GM23248 (cell line): ENCODE measurements around the gene SLIT3. TPM values are rescaled to one million over a fixed set of nuclear protein-coding genes. Genes with fewer than 3 reads are reported as not detected.

Experiments used
- DNase-seq: peaks from one replicate; pipeline ENCODE4 v3.0.0-alpha.2; 2015
- H2AFZ ChIP-seq: fragments of 200-600 bp; sonication (generic); 2 replicates; pipeline ENCODE4 v1.6.1; 2016; ENCODE audit warnings: antibody characterized with exemption
- H3F3A ChIP-seq: fragments of 200-600 bp; sonication (generic); 2 replicates; pipeline ENCODE4 v1.6.1; 2016; ENCODE audit warnings: mild to moderate bottlenecking, antibody characterized with exemption, mixed run types; ENCODE audit not compliant: insufficient read depth
- H3K27ac ChIP-seq: fragments of 200-600 bp; sonication (generic); 2 replicates; pipeline ENCODE4 v1.5.1; 2016; ENCODE audit warnings: mild to moderate bottlenecking
- H3K27me3 ChIP-seq: fragments of 200-600 bp; sonication (generic); replicated peaks from 2 replicates; pipeline ENCODE4 v1.6.1; 2016; ENCODE audit warnings: mild to moderate bottlenecking; ENCODE audit not compliant: insufficient read depth
- H3K36me3 ChIP-seq: fragments of 200-600 bp; sonication (generic); 2 replicates; pipeline ENCODE4 v1.6.1; 2016; ENCODE audit warnings: low read depth, mild to moderate bottlenecking
- H3K4me1 ChIP-seq: fragments of 200-600 bp; sonication (generic); 2 replicates; pipeline ENCODE4 v1.6.1; 2016; ENCODE audit warnings: mild to moderate bottlenecking; ENCODE audit not compliant: insufficient read depth
- H3K4me2 ChIP-seq: fragments of 200-600 bp; sonication (generic); one replicate; pipeline ENCODE4 v1.6.1; 2016; ENCODE audit warnings: mild to moderate bottlenecking; ENCODE audit not compliant: unreplicated experiment
- H3K4me3 ChIP-seq: fragments of 200-600 bp; sonication (generic); 2 replicates; pipeline ENCODE4 v1.5.1; 2016; ENCODE audit warnings: mild to moderate bottlenecking
- H3K79me2 ChIP-seq: fragments of 200-600 bp; sonication (generic); 2 replicates; pipeline ENCODE4 v1.6.1; 2016; ENCODE audit warnings: mild to moderate bottlenecking; ENCODE audit not compliant: insufficient read depth
- H3K9ac ChIP-seq: fragments of 200-600 bp; sonication (generic); 2 replicates; pipeline ENCODE4 v1.6.1; 2016; ENCODE audit warnings: mild to moderate bottlenecking
- H3K9me2 ChIP-seq: fragments of 200-600 bp; sonication (generic); 2 replicates; pipeline ENCODE4 v1.6.1; 2016; ENCODE audit warnings: mixed run types, mild to moderate bottlenecking, moderate library complexity; ENCODE audit not compliant: insufficient read depth
- H3K9me3 ChIP-seq: fragments of 200-600 bp; sonication (generic); one replicate; pipeline ENCODE4 v1.6.1; 2017; ENCODE audit warnings: low read depth
- H4K20me1 ChIP-seq: fragments of 200-600 bp; sonication (generic); 2 replicates; pipeline ENCODE4 v1.6.0; 2016; ENCODE audit not compliant: insufficient read depth
- EZH2 ChIP-seq: fragments of 200-600 bp; sonication (generic); IDR thresholded peaks from 2 replicates; pipeline ENCODE4 v1.6.1; 2018; ENCODE audit warnings: antibody characterized with exemption, mild to moderate bottlenecking; ENCODE audit not compliant: insufficient read depth, poor library complexity, severe bottlenecking
- EZH2phosphoT487 ChIP-seq: fragments of 200-600 bp; sonication (generic); IDR thresholded peaks from 2 replicates; pipeline ENCODE4 v1.6.1; 2018; ENCODE audit warnings: antibody characterized with exemption, moderate library complexity, mild to moderate bottlenecking, low read depth; ENCODE audit not compliant: insufficient read depth
- WGBS, 2 experiments: methylation state at CpG; one replicate each; pipeline ENCODE4 v1.1.6; 2015 to 2017; ENCODE audit warnings: low lambda C conversion rate in 2 of 2, low coverage in 1 of 2; ENCODE audit errors: missing lambda C conversion rate in 2 of 2; 5-methylcytosine and 5-hydroxymethylcytosine counted together
- in situ Hi-C: fragments of 300-500 bp; cut with MboI; formaldehyde crosslinking; loops from 2 replicates; pipeline ENCODE4 v1.15.0; 2020
- polyA plus RNA-seq: library from polyadenylated mRNA; unstranded; fragments of >200 nt; fragmentation: Nextera tagmentation; extraction: Ambion mirVana; gene quantifications from 2 replicates; pipeline ENCODE4 v1.2.1, GENCODE V29; 2016
- total RNA-seq: library from RNA; depleted of rRNA; stranded (reverse); fragments of >200 nt; shearing (Covaris generic); gene quantifications from 2 replicates; pipeline ENCODE4 v1.2.3, GENCODE V29; 2014

The SLIT3 gene
- total and polyA plus RNA-seq, 2 experiments from 2014 or later: 61.9 to 100 TPM

DNA sequence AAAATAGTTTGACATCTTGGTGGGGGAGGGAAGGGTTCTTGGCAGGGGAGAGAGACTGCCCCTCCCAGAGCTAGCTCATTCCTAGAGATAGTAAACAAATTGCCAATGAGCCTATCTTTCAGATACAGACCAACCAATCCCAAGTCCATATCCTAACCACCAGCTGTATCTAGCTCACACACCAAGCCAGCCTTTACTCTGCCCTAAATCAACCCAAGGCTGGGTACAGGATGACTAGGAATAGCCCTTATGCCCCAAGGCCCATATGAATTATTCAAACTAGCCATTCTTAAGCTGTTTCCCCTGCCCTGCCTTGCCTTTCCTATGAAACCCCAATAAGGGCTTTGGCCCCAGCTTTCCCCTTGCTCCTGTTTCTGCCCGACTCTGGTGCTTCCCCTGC, 440.4 kb downstream of the SLIT3 start:
- no peak for DNase-seq
- Histone ChIP-seq H3F3A (no peaks in the 10 kb centered on the region), H3K79me2 (no peaks in the 10 kb centered on the region), H3K36me3 (no peaks in the 10 kb centered on the region), H3K4me3 (no peak overlapping the region), H3K27me3 (no peaks in the 10 kb centered on the region), H2AFZ (no peak overlapping the region), H3K9me3 (no peaks in the 10 kb centered on the region), H3K4me2 (no peak overlapping the region), H3K4me1 (peaks cover 5% of the 10 kb centered on the region; the same call in 1 of the 2 replicates), H4K20me1 (no peaks in the 10 kb centered on the region), H3K9me2 (peaks cover 3% of the 10 kb centered on the region; the same call in 1 of the 2 replicates), H3K27ac (no peak overlapping the region), H3K9ac (no peak overlapping the region)
- WGBS, 2 experiments: 96 to 100% methylated on average over 1 of the region's 1 CpG
- TF ChIP-seq EZH2 (no peak), EZH2phosphoT487 (no peak)
- in situ Hi-C loops: no loop called here

DNA sequence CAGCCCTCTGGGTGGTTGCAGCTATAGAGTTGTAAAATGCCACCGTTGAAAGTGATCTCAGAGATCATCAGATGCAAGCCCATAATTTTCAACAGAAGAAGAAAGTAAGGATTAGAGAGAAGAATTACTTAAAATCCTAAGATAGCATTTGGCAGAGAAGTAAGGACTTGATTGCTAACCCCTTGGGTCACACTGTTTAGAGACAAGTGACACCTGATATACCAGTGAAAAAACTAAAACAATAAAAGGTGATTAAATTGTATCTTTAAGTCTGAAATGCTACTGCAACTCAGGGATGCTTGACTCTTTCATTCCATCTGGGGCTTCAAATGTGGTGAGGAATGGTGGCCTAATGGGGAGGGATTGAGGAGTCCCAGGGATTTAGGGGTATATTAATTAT, 440.9 kb downstream of the SLIT3 start:
- DNase-seq: no peak
- Histone ChIP-seq H4K20me1 (no peaks in the 10 kb centered on the region), H3K79me2 (no peaks in the 10 kb centered on the region), H2AFZ (no peak overlapping the region), H3K4me3 (no peak overlapping the region), H3K4me2 (no peak overlapping the region), H3F3A (no peaks in the 10 kb centered on the region), H3K9ac (no peak overlapping the region), H3K27ac (no peak overlapping the region), H3K9me3 (no peaks in the 10 kb centered on the region), H3K27me3 (no peaks in the 10 kb centered on the region), H3K9me2 (peaks cover 3% of the 10 kb centered on the region; the same call in 1 of the 2 replicates), H3K4me1 (peaks cover 5% of the 10 kb centered on the region; the same call in 1 of the 2 replicates), H3K36me3 (no peaks in the 10 kb centered on the region)
- in situ Hi-C loops: no loop called here
- whole genome bisulfite sequencing, 2 experiments: 54 to 59% methylated on average over 1 of the region's 1 CpG
- no peak for TF ChIP-seq EZH2phosphoT487
- TF ChIP-seq EZH2: no peak

DNA sequence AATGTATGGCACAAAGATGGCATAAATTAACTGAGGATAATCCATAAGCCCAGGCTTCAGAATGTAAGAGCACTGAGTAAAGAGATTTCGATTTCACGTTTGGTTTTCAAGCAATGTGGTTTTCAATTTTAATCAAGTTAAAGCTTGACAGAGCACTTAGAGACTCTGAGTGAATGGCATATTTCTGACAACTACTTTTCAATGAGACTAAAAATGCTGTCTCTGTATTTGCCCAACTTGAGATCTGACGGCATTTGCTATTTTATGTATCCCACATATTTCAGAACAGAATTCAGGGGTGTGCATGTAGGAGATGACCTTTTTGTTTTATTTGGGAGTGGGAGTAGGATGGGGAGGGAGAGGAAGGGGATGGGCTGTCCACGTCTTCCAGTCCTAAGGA, 441.5 kb downstream of the SLIT3 start:
- Histone ChIP-seq H4K20me1 (no peaks in the 10 kb centered on the region), H3K4me3 (no peak overlapping the region), H3K9ac (no peak overlapping the region), H3K9me2 (peaks cover 3% of the 10 kb centered on the region; the same call in 1 of the 2 replicates), H3K27ac (no peak overlapping the region), H3K4me2 (no peak overlapping the region), H3K79me2 (no peaks in the 10 kb centered on the region), H3F3A (no peaks in the 10 kb centered on the region), H3K27me3 (no peaks in the 10 kb centered on the region), H2AFZ (no peak overlapping the region), H3K9me3 (no peaks in the 10 kb centered on the region), H3K4me1 (peaks cover 5% of the 10 kb centered on the region; the same call in 1 of the 2 replicates), H3K36me3 (no peaks in the 10 kb centered on the region)
- no peak for DNase-seq
- in situ Hi-C loops: no loop called here
- WGBS, 2 experiments: 92 to 96% methylated on average over 4 of the region's 4 CpGs
- no peak for TF ChIP-seq EZH2

DNA sequence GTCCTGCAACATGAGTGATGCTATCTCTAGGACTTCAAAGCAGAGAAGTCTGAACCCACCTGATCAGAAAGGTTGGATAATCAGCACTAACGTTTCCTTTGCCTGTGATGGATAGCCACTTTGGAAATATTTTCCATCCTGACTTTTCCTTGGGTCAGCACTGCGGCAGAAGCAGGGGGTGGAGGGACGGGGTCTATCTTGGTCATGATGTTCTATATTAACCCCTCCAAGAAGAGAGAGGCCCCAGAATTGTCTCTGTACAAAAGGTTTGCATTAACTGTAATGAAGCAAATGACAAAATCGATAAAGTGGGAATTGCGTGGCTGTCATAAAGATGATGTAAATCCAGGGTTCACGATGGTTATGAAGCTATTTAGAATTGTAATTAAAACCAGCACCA, 441.9 kb downstream of the SLIT3 start:
- Histone ChIP-seq H3K9ac (no peak overlapping the region), H3K4me1 (peaks cover 5% of the 10 kb centered on the region; the same call in 1 of the 2 replicates), H3K27ac (no peak overlapping the region), H3K27me3 (no peaks in the 10 kb centered on the region), H3K4me2 (no peak overlapping the region), H3F3A (no peaks in the 10 kb centered on the region), H3K36me3 (no peaks in the 10 kb centered on the region), H3K9me2 (peaks cover 3% of the 10 kb centered on the region; the same call in 1 of the 2 replicates), H3K9me3 (no peaks in the 10 kb centered on the region), H3K4me3 (no peak overlapping the region), H3K79me2 (no peaks in the 10 kb centered on the region), H2AFZ (no peak overlapping the region), H4K20me1 (no peaks in the 10 kb centered on the region)
- no peak for DNase-seq
- in situ Hi-C loops: no loop called here
- no peak for TF ChIP-seq EZH2phosphoT487
- TF ChIP-seq EZH2: no peak
- WGBS, 2 experiments: 71 to 76% methylated on average over 6 of the region's 6 CpGs

DNA sequence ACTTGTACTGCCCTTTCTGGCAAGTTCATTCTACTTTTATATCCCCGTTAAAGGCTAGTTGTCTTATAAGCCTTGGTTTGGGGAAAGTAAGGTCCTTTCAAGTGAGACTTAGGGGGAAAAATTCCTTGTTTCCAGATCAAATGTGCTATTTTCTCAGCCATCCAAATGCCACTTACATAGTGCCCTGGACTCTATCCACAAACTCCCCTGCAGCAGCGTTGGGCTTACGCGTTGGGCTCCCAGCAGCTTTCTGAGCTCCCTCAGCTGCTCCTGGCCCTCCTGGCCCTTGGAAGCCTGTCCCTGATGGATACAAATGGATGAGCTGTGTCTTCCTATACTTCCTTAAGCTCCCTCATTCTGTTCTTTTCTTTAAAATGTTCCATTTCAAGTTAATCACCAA, 442.6 kb downstream of the SLIT3 start:
- Histone ChIP-seq H3K4me1 (peaks cover 5% of the 10 kb centered on the region; the same call in 1 of the 2 replicates), H3K79me2 (no peaks in the 10 kb centered on the region), H3K9ac (no peak overlapping the region), H3K27ac (no peak overlapping the region), H3F3A (no peaks in the 10 kb centered on the region), H3K4me2 (no peak overlapping the region), H3K27me3 (no peaks in the 10 kb centered on the region), H2AFZ (no peak overlapping the region), H4K20me1 (no peaks in the 10 kb centered on the region), H3K9me2 (peaks cover 3% of the 10 kb centered on the region; the same call in 1 of the 2 replicates), H3K36me3 (no peaks in the 10 kb centered on the region), H3K4me3 (no peak overlapping the region), H3K9me3 (no peaks in the 10 kb centered on the region)
- no peak for TF ChIP-seq EZH2phosphoT487
- TF ChIP-seq EZH2: no peak
- in situ Hi-C loops: no loop called here
- DNase-seq: no peak
- 90 to 96% methylated on average over 4 of the region's 4 CpGs for WGBS, 2 experiments
